DOHH2 (cell line): Measurements from ENCODE around the gene NME4.

Source experiments
- H3F3A ChIP-seq: fragments of 200-600 bp; sonication (generic), shearing (Covaris generic); 2 replicates; pipeline ENCODE4 v1.6.0; 2016; ENCODE audit warnings: antibody characterized with exemption, mild to moderate bottlenecking; ENCODE audit not compliant: control insufficient read depth, insufficient read depth
- H3K27ac ChIP-seq: fragments of 200-600 bp; sonication (generic); 2 replicates; pipeline ENCODE4 v1.5.1; 2014; ENCODE audit warnings: low read depth, mild to moderate bottlenecking, low read length, moderate library complexity
- H3K27me3 ChIP-seq: fragments of 200-600 bp; sonication (generic); 2 replicates; pipeline ENCODE4 v1.6.1; 2014; ENCODE audit warnings: mild to moderate bottlenecking, low read length, mixed read lengths; ENCODE audit not compliant: control insufficient read depth
- H3K36me3 ChIP-seq: fragments of 200-600 bp; sonication (generic); 2 replicates; pipeline ENCODE4 v1.6.1; 2014; ENCODE audit warnings: mild to moderate bottlenecking, low read length, moderate library complexity, mixed read lengths; ENCODE audit not compliant: control insufficient read depth
- H3K4me1 ChIP-seq: fragments of 200-600 bp; sonication (generic); 2 replicates; pipeline ENCODE4 v1.6.1; 2014; ENCODE audit warnings: mild to moderate bottlenecking, low read length, mixed read lengths; ENCODE audit not compliant: control insufficient read depth
- H3K4me2 ChIP-seq: fragments of 200-600 bp; sonication (generic); 2 replicates; pipeline ENCODE4 v1.6.0; 2014; ENCODE audit warnings: mild to moderate bottlenecking, low read length, moderate library complexity
- H3K4me3 ChIP-seq: fragments of 200-600 bp; sonication (generic); 2 replicates; pipeline ENCODE4 v1.5.1; 2014; ENCODE audit warnings: mild to moderate bottlenecking, low read length, mixed read lengths
- H3K79me2 ChIP-seq: fragments of 200-600 bp; sonication (generic); 2 replicates; pipeline ENCODE4 v1.6.1; 2014; ENCODE audit warnings: mild to moderate bottlenecking, low read length, mixed read lengths; ENCODE audit not compliant: control insufficient read depth
- H3K9me2 ChIP-seq: fragments of 200-600 bp; sonication (generic); replicated peaks from 2 replicates; pipeline ENCODE4 v1.6.1; 2014; ENCODE audit warnings: mild to moderate bottlenecking, low read length, mixed read lengths; ENCODE audit not compliant: control insufficient read depth
- H3K9me3 ChIP-seq: fragments of 200-600 bp; sonication (generic); 2 replicates; pipeline ENCODE4 v1.6.1; 2014; ENCODE audit warnings: antibody characterized with exemption, low read length, mixed read lengths; ENCODE audit not compliant: control insufficient read depth, insufficient read depth
- H4K20me1 ChIP-seq: fragments of 200-600 bp; sonication (generic); 2 replicates; pipeline ENCODE4 v1.6.0; 2014; ENCODE audit warnings: low read depth, mild to moderate bottlenecking, antibody characterized with exemption, low read length, moderate library complexity; ENCODE audit not compliant: control insufficient read depth, insufficient read depth
- CTCF ChIP-seq: fragments of 200-600 bp; sonication (generic); IDR thresholded peaks from one replicate; pipeline ENCODE4 v1.5.1; 2014; ENCODE audit warnings: antibody characterized with exemption, mild to moderate bottlenecking, low read depth, low read length; ENCODE audit not compliant: poor library complexity, severe bottlenecking
- EZH2phosphoT487 ChIP-seq: fragments of 200-600 bp; sonication (generic); IDR thresholded peaks from 2 replicates; pipeline ENCODE4 v1.6.1; 2017; ENCODE audit warnings: borderline replicate concordance, mild to moderate bottlenecking, antibody characterized with exemption, low read length, moderate library complexity, mixed read lengths

Gene NME4

GRCh38 chr16:353404-354290, 43.4 kb upstream of the NME4 start:
- H4K20me1 ChIP-seq, result peaks cover 5% of the 10 kb centered on the region
- H3K9me2 ChIP-seq, result no peaks in the 10 kb centered on the region
- peaks cover 9% of the 10 kb centered on the region for H3K36me3 ChIP-seq
- no peak for TF ChIP-seq CTCF
- no peak for TF ChIP-seq EZH2phosphoT487
- H3K27ac ChIP-seq, result no peak overlapping the region
- H3K9me3 ChIP-seq, result no peaks in the 10 kb centered on the region
- H3K27me3 ChIP-seq, result no peaks in the 10 kb centered on the region
- peak overlapping the region; percentile 36 for H3K4me3 ChIP-seq
- H3K79me2 ChIP-seq, result peaks cover 32% of the 10 kb centered on the region
- H3K4me1 ChIP-seq, result peaks cover 29% of the 10 kb centered on the region
- H3F3A ChIP-seq, result no peaks in the 10 kb centered on the region
- H3K4me2 ChIP-seq, result peak overlapping the region; percentile 28; the same call in 1 of the 2 replicates

- no peak overlapping the region for H3K4me2 ChIP-seq
- peaks cover 9% of the 10 kb centered on the region for H3K36me3 ChIP-seq
- no peak for TF ChIP-seq EZH2phosphoT487
- no peak for TF ChIP-seq CTCF
- peaks cover 5% of the 10 kb centered on the region for H4K20me1 ChIP-seq
- no peaks in the 10 kb centered on the region for H3K9me2 ChIP-seq
- no peak overlapping the region for H3K4me3 ChIP-seq
- H3K4me1 ChIP-seq, result peaks cover 24% of the 10 kb centered on the region
- H3K9me3 ChIP-seq, result no peaks in the 10 kb centered on the region
- peaks cover 27% of the 10 kb centered on the region for H3K79me2 ChIP-seq
- H3F3A ChIP-seq, result no peaks in the 10 kb centered on the region
- no peak overlapping the region for H3K27ac ChIP-seq
- no peaks in the 10 kb centered on the region for H3K27me3 ChIP-seq
Observed at GRCh38 chr16:354291-354881, 42.6 kb upstream of the NME4 start.

- TF ChIP-seq CTCF (no peak), EZH2phosphoT487 (no peak)
- Histone ChIP-seq H3K4me2 (no peak overlapping the region), H3K4me3 (no peak overlapping the region), H3K9me2 (no peaks in the 10 kb centered on the region), H4K20me1 (no peaks in the 10 kb centered on the region), H3K79me2 (peaks cover 20% of the 10 kb centered on the region), H3K9me3 (no peaks in the 10 kb centered on the region), H3K4me1 (peaks cover 18% of the 10 kb centered on the region), H3K27me3 (no peaks in the 10 kb centered on the region), H3K27ac (no peak overlapping the region), H3K36me3 (peaks cover 8% of the 10 kb centered on the region), H3F3A (no peaks in the 10 kb centered on the region)
Observed at GRCh38 chr16:354971-355461, 42.0 kb upstream of the NME4 start.
